A549 (cell line): ENCODE data around the gene DGKD. TPM values are rescaled to one million over a fixed set of nuclear protein-coding genes. Genes with fewer than 3 reads are reported as not detected.

Experiments used
- ATAC-seq, 2 experiments: fragments of 200-7000 bp in 1 of 2; fragments of >200 bp in 1 of 2; cut with Nextera tagmentation in 1 of 2; cut with Tn5 transposase in 1 of 2; 3 replicates each; pipeline versions ENCODE4 v1.8.0 to v1.9.1; 2018 to 2020; ENCODE audit warnings: mild to moderate bottlenecking in 1 of 2, moderate library complexity in 1 of 2
- CTCF ChIA-PET: fragments of 300-600 bp; sonication (Branson Sonifier 250); formaldehyde crosslinking; extraction: SDS; loops from one replicate; lab custom pipeline; 2021; ENCODE audit warnings: antibody characterized with exemption, inconsistent platforms; lab: Yijun Ruan, JAX
- POLR2A ChIA-PET: fragments of 350-600 bp; formaldehyde crosslinking; extraction: SDS; loops from one replicate; lab custom pipeline; 2021; ENCODE audit warnings: antibody characterized with exemption, inconsistent platforms; lab: Yijun Ruan, JAX
- DNase-seq, 2 experiments: peaks; one replicate each; pipeline versions ENCODE4 v3.0.0 to v3.0.0-alpha.2; 2011 to 2016; ENCODE audit warnings: low read depth in 1 of 2, low spot score in 1 of 2
- FAIRE-seq: peaks from 2 replicates; lab custom pipeline; 2011; peaks lifted over from hg19 to GRCh38; lab: Jason Lieb, UNC
- H3K27ac ChIP-seq, 2 experiments: fragments of >200 bp; sonication (Bioruptor Twin); formaldehyde crosslinking; 3 replicates each; pipeline ENCODE4 v1.5.1; 2016 to 2017
- H3K4me1 ChIP-seq: fragments of >200 bp; sonication (Bioruptor Twin); formaldehyde crosslinking; 3 replicates; pipeline ENCODE4 v1.6.1; 2016
- H3K4me2 ChIP-seq: fragments of >200 bp; sonication (Bioruptor Twin); formaldehyde crosslinking; 3 replicates; pipeline ENCODE4 v1.6.1; 2016
- H3K4me3 ChIP-seq: fragments of >200 bp; sonication (Bioruptor Twin); formaldehyde crosslinking; 3 replicates; pipeline ENCODE4 v1.5.1; 2016
- H3K9me3 ChIP-seq: fragments of >200 bp; sonication (Bioruptor Twin); formaldehyde crosslinking; 3 replicates; pipeline ENCODE4 v1.6.1; 2016
- BHLHE40 ChIP-seq: IDR thresholded peaks from 2 replicates; pipeline ENCODE4 v1.6.1; 2012; ENCODE audit warnings: low read depth, low read length, inconsistent platforms
- CHD2 ChIP-seq: fragments of 150-350 bp; IDR thresholded peaks from 2 replicates; pipeline ENCODE4 v1.6.1; 2014; ENCODE audit warnings: low read length; ENCODE audit not compliant: partially characterized antibody
- EHMT2 ChIP-seq: fragments of 200-600 bp; sonication (generic); IDR thresholded peaks from 2 replicates; pipeline ENCODE4 v1.6.1; 2016; ENCODE audit warnings: antibody characterized with exemption, low read depth, mild to moderate bottlenecking, moderate library complexity
- EP300 ChIP-seq, 2 experiments: fragments of >200 bp; sonication (Bioruptor Twin); formaldehyde crosslinking; IDR thresholded peaks; 2 replicates in 1 of 2; 3 replicates in 1 of 2; pipeline ENCODE4 v1.6.1; 2016 to 2017
- ESRRA ChIP-seq: fragments of 150-350 bp; IDR thresholded peaks from 2 replicates; pipeline ENCODE4 v1.6.1; 2014; ENCODE audit warnings: mild to moderate bottlenecking, low read length, borderline replicate concordance
- FOSB ChIP-seq: fragments of 250-450 bp; sonication (Bioruptor Pico); IDR thresholded peaks from 2 replicates; pipeline ENCODE4 v1.5.0; 2020; ENCODE audit warnings: mild to moderate bottlenecking, moderate library complexity
- GATA3 ChIP-seq: IDR thresholded peaks from 2 replicates; pipeline ENCODE4 v1.6.1; 2012; ENCODE audit warnings: borderline replicate concordance
- HOXA7 ChIP-seq: fragments of 250-450 bp; sonication (Bioruptor Pico); IDR thresholded peaks from 2 replicates; pipeline ENCODE4 v1.5.0; 2020; ENCODE audit warnings: mild to moderate bottlenecking, moderate library complexity
- KDM5A ChIP-seq: fragments of 200-600 bp; sonication (generic); IDR thresholded peaks from 2 replicates; pipeline ENCODE4 v1.6.1; 2016; ENCODE audit warnings: antibody characterized with exemption, mild to moderate bottlenecking
- MAFK ChIP-seq: fragments of 450-650 bp; IDR thresholded peaks from 2 replicates; pipeline ENCODE4 v1.6.1; 2014; ENCODE audit not compliant: partially characterized antibody
- MAZ ChIP-seq: fragments of 150-350 bp; IDR thresholded peaks from 2 replicates; pipeline ENCODE4 v1.6.1; 2014; ENCODE audit warnings: antibody characterized with exemption, low read depth, low read length, borderline replicate concordance
- POLR2AphosphoS2 ChIP-seq: conservative IDR thresholded peaks from 2 replicates; pipeline ENCODE4 v1.6.1; 2012; ENCODE audit warnings: low read length, improper control_type of control experiment, inconsistent platforms
- RAD21 ChIP-seq, 2 experiments: fragments of >200 bp in 1 of 2; sonication (Bioruptor Twin) in 1 of 2; formaldehyde crosslinking in 1 of 2; IDR thresholded peaks in 1 of 2; conservative IDR thresholded peaks in 1 of 2; 2 replicates in 1 of 2; 3 replicates in 1 of 2; pipeline ENCODE4 v1.6.1; 2012 to 2018; ENCODE audit warnings: inconsistent platforms in 1 of 2
- TP53 ChIP-seq: fragments of 250-450 bp; sonication (Bioruptor Pico); IDR thresholded peaks from 2 replicates; pipeline ENCODE4 v1.5.0; 2021; ENCODE audit warnings: mild to moderate bottlenecking, moderate library complexity
- WGBS: methylation state at CpG from one replicate; pipeline ENCODE4 v1.1.6; 2017; ENCODE audit errors: missing lambda C conversion rate; 5-methylcytosine and 5-hydroxymethylcytosine counted together
- polyA plus RNA-seq, 4 experiments: library from polyadenylated mRNA; depleted of rRNA in 3 of 4; stranded (reverse); fragments of >200 nt; fragmentation: RNase III in 1 of 4; extraction: RNeasy Plus Mini Kit Qiagen cat#74134 plus additional on column Dnase treatment in 1 of 4; gene quantifications; 2 replicates in 3 of 4; 3 replicates in 1 of 4; pipeline ENCODE4 v1.2.3, GENCODE V29; 2011 to 2017
- TF ChIP-seq, protein P1 (sequence below): fragments of 450-650 bp; IDR thresholded peaks from 2 replicates; pipeline ENCODE4 v1.6.1; 2014; ENCODE audit warnings: antibody characterized with exemption
- TF ChIP-seq, protein P2 (sequence below): IDR thresholded peaks from 2 replicates; pipeline ENCODE4 v1.6.1; 2012
- TF ChIP-seq, protein P3 (sequence below): fragments of >200 bp; sonication (Bioruptor Twin); formaldehyde crosslinking; IDR thresholded peaks from 3 replicates; pipeline ENCODE4 v1.6.1; 2016
- TF ChIP-seq, protein P4 (sequence below): fragments of >200 bp; sonication (Bioruptor Twin); formaldehyde crosslinking; IDR thresholded peaks from 3 replicates; pipeline ENCODE4 v1.5.1; 2016
- TF ChIP-seq, protein P5 (sequence below): IDR thresholded peaks from 2 replicates; pipeline ENCODE4 v1.6.1; 2012
- TF ChIP-seq, protein P6 (sequence below): fragments of >200 bp; sonication (Bioruptor Twin); formaldehyde crosslinking; IDR thresholded peaks from 2 replicates; pipeline ENCODE4 v1.6.1; 2016
- TF ChIP-seq, protein P7 (sequence below): fragments of 200-600 bp; sonication (generic); IDR thresholded peaks from 2 replicates; pipeline ENCODE4 v1.6.1; 2016; ENCODE audit warnings: antibody characterized with exemption, mild to moderate bottlenecking, moderate library complexity
- TF ChIP-seq, protein P8 (sequence below): IDR thresholded peaks from 2 replicates; pipeline ENCODE4 v1.6.1; 2012; ENCODE audit warnings: low read depth, borderline replicate concordance

DGKD gene
- polyA plus RNA-seq, 2 of the 4 experiments (the other 2 are of a cell fraction), result 68.8 to 99.6 TPM

DNA sequence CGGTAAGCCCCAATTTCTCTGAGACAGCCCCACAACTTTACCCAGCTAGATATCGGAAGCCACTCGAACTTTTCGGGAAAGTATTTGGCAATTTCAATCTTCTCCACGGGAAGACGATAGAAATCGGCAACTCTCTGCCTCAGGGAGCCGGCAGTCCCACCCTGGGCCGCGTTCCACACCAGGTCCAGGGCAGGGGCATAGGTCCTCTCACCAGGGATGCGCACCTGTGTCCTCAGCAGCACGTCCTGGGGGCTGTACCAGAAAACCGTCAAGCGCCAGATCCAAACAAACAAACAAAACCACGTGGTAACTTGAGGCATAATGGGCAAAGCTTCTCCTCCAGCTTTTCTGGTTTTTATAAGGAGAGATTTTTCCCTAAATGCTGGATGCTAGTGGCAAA is 131.4 kb downstream of the DGKD start (continued):
- TF ChIP-seq CHD2, result no peak
- TF ChIP-seq, all 56 proteins: peak for 0

DNA sequence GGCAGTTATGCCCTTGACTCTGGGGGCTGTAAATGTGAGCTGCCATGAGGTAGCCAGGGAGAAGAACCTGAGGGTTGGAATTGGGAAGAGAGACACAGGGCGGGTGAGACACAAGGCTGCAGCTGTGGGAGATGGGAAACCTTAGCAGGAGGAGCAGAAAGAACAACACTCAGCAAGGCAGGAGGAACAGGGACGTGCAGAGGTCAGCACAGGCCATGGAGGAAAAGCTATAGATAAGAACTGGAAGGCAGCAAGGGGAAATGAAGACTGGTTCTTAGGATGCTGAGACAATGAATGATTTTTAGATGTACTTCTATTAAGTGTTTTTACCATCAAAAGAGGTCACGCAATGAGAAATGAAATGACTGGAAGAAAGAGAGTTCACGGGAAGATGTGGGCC is 132.1 kb downstream of the DGKD start:
- 48% methylated on average over 4 of the region's 4 CpGs for WGBS
- TF ChIP-seq, protein P1, sequence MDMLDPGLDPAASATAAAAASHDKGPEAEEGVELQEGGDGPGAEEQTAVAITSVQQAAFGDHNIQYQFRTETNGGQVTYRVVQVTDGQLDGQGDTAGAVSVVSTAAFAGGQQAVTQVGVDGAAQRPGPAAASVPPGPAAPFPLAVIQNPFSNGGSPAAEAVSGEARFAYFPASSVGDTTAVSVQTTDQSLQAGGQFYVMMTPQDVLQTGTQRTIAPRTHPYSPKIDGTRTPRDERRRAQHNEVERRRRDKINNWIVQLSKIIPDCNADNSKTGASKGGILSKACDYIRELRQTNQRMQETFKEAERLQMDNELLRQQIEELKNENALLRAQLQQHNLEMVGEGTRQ, result no peak
- TF ChIP-seq RAD21 (conservative IDR thresholded peaks at IDR 0.05 in 1 of 2, IDR thresholded peaks at IDR 0.05 in 1 of 2), result no peak
- no peak for TF ChIP-seq GATA3
- Histone ChIP-seq H3K4me2 (peak overlapping the region; percentile 57), H3K4me1 (peaks cover 48% of the 10 kb centered on the region), H3K9me3 (peaks cover 36% of the 10 kb centered on the region), H3K4me3 (no peak overlapping the region), H3K27ac (peak overlapping the region; percentile 98)
- FAIRE-seq, result no peak
- no peak for DNase-seq
- ChIA-PET CTCF (interaction anchor here (1.1 to 2.3 kb wide), 6 partner anchors 37 to 346 kb away, joined by 3 to 13 read pairs (median 4); no protein-coding TSS in a partner anchor), POLR2A (interaction anchor here (0.6 to 1.4 kb wide), 8 partner anchors 51 to 271 kb away, joined by 3 to 9 read pairs (median 4); partner anchors contain the start of gene USP40)
- peak; percentile 16 to 18; a peak in 3 of 6 replicates for ATAC-seq

DNA sequence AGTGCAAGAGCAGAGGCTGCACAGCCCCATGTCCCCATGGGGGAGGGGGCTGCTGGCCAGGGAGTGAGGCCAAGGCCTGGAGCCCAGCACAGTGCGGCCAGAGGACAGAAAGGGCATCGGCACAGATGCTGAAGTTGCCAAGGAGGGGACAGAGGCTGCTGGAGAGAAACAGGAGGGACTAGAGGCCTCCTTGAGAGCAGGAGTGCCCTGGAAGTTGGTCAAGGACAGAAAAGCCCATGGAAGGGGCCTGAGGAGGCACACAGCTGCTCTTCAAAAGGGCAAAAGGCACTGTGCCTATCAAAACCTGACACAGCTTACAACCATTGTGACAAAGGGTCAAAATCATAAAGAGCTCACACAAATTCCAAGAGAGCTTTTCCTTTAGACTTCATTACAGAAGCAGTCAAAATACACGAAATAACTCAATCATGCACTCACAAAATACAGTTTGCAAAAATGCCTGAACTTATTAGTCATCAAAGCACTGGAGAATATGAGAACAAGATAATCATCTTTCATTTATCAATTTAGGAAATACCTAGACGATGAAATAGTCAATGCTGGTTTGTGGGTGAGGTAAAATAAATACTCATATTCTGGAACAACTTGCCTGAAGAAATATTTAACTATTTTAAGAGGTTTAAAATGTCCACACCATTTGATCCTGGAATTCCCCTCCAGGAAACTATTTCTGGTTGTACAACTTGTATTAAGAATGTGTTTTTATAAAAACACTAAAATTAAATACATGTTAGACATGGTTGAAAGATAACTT is 132.7 kb downstream of the DGKD start:
- DNase-seq, result peak; percentile 70 to 93
- WGBS, result 2% methylated on average over 4 of the region's 4 CpGs
- peak; percentile 69 to 84 for ATAC-seq
- peak overlapping the region; percentile 57 for H3K4me2 ChIP-seq
- peak; percentile 84 for FAIRE-seq
- H3K27ac ChIP-seq, result peak overlapping the region; percentile 98
- peaks cover 36% of the 10 kb centered on the region for H3K9me3 ChIP-seq
- ChIA-PET POLR2A (interaction anchor here (0.9 to 1.4 kb wide), 7 partner anchors 51 to 270 kb away, joined by 3 to 9 read pairs (median 4); partner anchors contain the start of gene USP40), CTCF (interaction anchor here (1.1 to 2.3 kb wide), 6 partner anchors 38 to 366 kb away, joined by 3 to 13 read pairs (median 4); no protein-coding TSS in a partner anchor)
- H3K4me3 ChIP-seq, result no peak overlapping the region
- H3K4me1 ChIP-seq, result peaks cover 48% of the 10 kb centered on the region
- TF ChIP-seq, protein P2, sequence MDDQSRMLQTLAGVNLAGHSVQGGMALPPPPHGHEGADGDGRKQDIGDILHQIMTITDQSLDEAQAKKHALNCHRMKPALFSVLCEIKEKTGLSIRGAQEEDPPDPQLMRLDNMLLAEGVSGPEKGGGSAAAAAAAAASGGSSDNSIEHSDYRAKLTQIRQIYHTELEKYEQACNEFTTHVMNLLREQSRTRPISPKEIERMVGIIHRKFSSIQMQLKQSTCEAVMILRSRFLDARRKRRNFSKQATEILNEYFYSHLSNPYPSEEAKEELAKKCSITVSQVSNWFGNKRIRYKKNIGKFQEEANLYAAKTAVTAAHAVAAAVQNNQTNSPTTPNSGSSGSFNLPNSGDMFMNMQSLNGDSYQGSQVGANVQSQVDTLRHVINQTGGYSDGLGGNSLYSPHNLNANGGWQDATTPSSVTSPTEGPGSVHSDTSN, result peak; percentile 85
- peak; percentile 78; the same call in 1 of the 2 replicates for TF ChIP-seq TP53 (CRISPR knock-in tag)
- no peak; the same call in 1 of the 2 replicates for TF ChIP-seq FOSB (CRISPR knock-in tag)
- TF ChIP-seq HOXA7 (CRISPR knock-in tag), result no peak
- no peak for TF ChIP-seq EHMT2
- TF ChIP-seq, protein P3, sequence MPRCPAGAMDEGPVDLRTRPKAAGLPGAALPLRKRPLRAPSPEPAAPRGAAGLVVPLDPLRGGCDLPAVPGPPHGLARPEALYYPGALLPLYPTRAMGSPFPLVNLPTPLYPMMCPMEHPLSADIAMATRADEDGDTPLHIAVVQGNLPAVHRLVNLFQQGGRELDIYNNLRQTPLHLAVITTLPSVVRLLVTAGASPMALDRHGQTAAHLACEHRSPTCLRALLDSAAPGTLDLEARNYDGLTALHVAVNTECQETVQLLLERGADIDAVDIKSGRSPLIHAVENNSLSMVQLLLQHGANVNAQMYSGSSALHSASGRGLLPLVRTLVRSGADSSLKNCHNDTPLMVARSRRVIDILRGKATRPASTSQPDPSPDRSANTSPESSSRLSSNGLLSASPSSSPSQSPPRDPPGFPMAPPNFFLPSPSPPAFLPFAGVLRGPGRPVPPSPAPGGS, result peak; percentile 98
- TF ChIP-seq, protein P4, sequence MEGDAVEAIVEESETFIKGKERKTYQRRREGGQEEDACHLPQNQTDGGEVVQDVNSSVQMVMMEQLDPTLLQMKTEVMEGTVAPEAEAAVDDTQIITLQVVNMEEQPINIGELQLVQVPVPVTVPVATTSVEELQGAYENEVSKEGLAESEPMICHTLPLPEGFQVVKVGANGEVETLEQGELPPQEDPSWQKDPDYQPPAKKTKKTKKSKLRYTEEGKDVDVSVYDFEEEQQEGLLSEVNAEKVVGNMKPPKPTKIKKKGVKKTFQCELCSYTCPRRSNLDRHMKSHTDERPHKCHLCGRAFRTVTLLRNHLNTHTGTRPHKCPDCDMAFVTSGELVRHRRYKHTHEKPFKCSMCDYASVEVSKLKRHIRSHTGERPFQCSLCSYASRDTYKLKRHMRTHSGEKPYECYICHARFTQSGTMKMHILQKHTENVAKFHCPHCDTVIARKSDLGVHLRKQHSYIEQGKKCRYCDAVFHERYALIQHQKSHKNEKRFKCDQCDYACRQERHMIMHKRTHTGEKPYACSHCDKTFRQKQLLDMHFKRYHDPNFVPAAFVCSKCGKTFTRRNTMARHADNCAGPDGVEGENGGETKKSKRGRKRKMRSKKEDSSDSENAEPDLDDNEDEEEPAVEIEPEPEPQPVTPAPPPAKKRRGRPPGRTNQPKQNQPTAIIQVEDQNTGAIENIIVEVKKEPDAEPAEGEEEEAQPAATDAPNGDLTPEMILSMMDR, result no peak
- TF ChIP-seq MAZ, result no peak
- TF ChIP-seq CHD2, result no peak
- TF ChIP-seq POLR2AphosphoS2, result no peak; the same call in 1 of the 2 replicates
- TF ChIP-seq, protein P5, sequence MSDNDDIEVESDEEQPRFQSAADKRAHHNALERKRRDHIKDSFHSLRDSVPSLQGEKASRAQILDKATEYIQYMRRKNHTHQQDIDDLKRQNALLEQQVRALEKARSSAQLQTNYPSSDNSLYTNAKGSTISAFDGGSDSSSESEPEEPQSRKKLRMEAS, result peak; percentile 79
- TF ChIP-seq BHLHE40, result no peak
- no peak for TF ChIP-seq KDM5A
- TF ChIP-seq, protein P6, sequence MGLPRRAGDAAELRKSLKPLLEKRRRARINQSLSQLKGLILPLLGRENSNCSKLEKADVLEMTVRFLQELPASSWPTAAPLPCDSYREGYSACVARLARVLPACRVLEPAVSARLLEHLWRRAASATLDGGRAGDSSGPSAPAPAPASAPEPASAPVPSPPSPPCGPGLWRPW, result peak; percentile 82; the same call in 1 of the 2 replicates
- TF ChIP-seq, protein P7, sequence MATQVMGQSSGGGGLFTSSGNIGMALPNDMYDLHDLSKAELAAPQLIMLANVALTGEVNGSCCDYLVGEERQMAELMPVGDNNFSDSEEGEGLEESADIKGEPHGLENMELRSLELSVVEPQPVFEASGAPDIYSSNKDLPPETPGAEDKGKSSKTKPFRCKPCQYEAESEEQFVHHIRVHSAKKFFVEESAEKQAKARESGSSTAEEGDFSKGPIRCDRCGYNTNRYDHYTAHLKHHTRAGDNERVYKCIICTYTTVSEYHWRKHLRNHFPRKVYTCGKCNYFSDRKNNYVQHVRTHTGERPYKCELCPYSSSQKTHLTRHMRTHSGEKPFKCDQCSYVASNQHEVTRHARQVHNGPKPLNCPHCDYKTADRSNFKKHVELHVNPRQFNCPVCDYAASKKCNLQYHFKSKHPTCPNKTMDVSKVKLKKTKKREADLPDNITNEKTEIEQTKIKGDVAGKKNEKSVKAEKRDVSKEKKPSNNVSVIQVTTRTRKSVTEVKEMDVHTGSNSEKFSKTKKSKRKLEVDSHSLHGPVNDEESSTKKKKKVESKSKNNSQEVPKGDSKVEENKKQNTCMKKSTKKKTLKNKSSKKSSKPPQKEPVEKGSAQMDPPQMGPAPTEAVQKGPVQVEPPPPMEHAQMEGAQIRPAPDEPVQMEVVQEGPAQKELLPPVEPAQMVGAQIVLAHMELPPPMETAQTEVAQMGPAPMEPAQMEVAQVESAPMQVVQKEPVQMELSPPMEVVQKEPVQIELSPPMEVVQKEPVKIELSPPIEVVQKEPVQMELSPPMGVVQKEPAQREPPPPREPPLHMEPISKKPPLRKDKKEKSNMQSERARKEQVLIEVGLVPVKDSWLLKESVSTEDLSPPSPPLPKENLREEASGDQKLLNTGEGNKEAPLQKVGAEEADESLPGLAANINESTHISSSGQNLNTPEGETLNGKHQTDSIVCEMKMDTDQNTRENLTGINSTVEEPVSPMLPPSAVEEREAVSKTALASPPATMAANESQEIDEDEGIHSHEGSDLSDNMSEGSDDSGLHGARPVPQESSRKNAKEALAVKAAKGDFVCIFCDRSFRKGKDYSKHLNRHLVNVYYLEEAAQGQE, result no peak
- no peak for TF ChIP-seq ESRRA
- TF ChIP-seq, protein P8, sequence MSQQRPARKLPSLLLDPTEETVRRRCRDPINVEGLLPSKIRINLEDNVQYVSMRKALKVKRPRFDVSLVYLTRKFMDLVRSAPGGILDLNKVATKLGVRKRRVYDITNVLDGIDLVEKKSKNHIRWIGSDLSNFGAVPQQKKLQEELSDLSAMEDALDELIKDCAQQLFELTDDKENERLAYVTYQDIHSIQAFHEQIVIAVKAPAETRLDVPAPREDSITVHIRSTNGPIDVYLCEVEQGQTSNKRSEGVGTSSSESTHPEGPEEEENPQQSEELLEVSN, result no peak
- TF ChIP-seq EP300 (IDR thresholded peaks at IDR 0.05), result peak; percentile 99 to 100
- peak; percentile 43 for TF ChIP-seq MAFK
